Esophagus muscularis mucosa (tissue), 4 donors: ENCODE data around the gene IER3.

Source experiments
- CTCF ChIP-seq, 3 experiments: fragments of 200-600 bp in 2 of 3; fragments of 450-650 bp in 1 of 3; sonication (generic) in 2 of 3; IDR thresholded peaks; one replicate each; pipeline ENCODE4 v1.5.1; 2017 to 2019; ENCODE audit warnings: antibody characterized with exemption in 3 of 3, mild to moderate bottlenecking in 2 of 3, moderate library complexity in 1 of 3
- EP300 ChIP-seq: sonication (generic); formaldehyde crosslinking; IDR thresholded peaks from one replicate; pipeline ENCODE4 v1.6.1; 2017; ENCODE audit warnings: antibody characterized with exemption
- POLR2A ChIP-seq: fragments of 450-650 bp; IDR thresholded peaks from one replicate; pipeline ENCODE4 v1.6.1; 2017; ENCODE audit warnings: antibody characterized with exemption, moderate library complexity, mild to moderate bottlenecking, low read depth
- POLR2AphosphoS5 ChIP-seq, 2 donors: sonication (generic); formaldehyde crosslinking; IDR thresholded peaks; one replicate each; pipeline ENCODE4 v1.6.1; 2017; ENCODE audit warnings: antibody characterized with exemption in 2 of 2

- no peak for TF ChIP-seq CTCF (IDR thresholded peaks at IDR 0.05)
- no peak for TF ChIP-seq POLR2AphosphoS5 (IDR thresholded peaks at IDR 0.05)
- no peak for TF ChIP-seq POLR2A
- TF ChIP-seq EP300: no peak
Measured at GRCh38 chr6:30767158-30767943, 23.0 kb upstream of the IER3 start.
